Lower leg skin (tissue), 3 donors: ENCODE data around the gene PPP1R12C.

Source experiments
- CTCF ChIP-seq, 3 donors: fragments of 450-650 bp; IDR thresholded peaks; one replicate each; pipeline ENCODE4 v1.5.1; 2016; ENCODE audit warnings: antibody characterized with exemption in 3 of 3, mild to moderate bottlenecking in 3 of 3, moderate library complexity in 2 of 3
- POLR2A ChIP-seq, 2 donors: fragments of 450-650 bp; IDR thresholded peaks; one replicate each; pipeline ENCODE4 v1.6.1; 2016 to 2017; ENCODE audit warnings: antibody characterized with exemption in 2 of 2, mild to moderate bottlenecking in 1 of 2, moderate library complexity in 1 of 2

GRCh38 chr19:55041244-55041626, 76.2 kb downstream of the PPP1R12C start:
- TF ChIP-seq CTCF (IDR thresholded peaks at IDR 0.05) = no peak
- no peak for TF ChIP-seq POLR2A (IDR thresholded peaks at IDR 0.05)
